Nucleus accumbens (tissue), 56 donors: ENCODE measurements around the gene DPM2.

ENCODE experiments used
- DNase-seq, 56 donors: peaks; one replicate each; lab custom pipeline; 2025; lab: John Stamatoyannopoulos, UW

DPM2 gene, protein sequence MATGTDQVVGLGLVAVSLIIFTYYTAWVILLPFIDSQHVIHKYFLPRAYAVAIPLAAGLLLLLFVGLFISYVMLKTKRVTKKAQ

DNA sequence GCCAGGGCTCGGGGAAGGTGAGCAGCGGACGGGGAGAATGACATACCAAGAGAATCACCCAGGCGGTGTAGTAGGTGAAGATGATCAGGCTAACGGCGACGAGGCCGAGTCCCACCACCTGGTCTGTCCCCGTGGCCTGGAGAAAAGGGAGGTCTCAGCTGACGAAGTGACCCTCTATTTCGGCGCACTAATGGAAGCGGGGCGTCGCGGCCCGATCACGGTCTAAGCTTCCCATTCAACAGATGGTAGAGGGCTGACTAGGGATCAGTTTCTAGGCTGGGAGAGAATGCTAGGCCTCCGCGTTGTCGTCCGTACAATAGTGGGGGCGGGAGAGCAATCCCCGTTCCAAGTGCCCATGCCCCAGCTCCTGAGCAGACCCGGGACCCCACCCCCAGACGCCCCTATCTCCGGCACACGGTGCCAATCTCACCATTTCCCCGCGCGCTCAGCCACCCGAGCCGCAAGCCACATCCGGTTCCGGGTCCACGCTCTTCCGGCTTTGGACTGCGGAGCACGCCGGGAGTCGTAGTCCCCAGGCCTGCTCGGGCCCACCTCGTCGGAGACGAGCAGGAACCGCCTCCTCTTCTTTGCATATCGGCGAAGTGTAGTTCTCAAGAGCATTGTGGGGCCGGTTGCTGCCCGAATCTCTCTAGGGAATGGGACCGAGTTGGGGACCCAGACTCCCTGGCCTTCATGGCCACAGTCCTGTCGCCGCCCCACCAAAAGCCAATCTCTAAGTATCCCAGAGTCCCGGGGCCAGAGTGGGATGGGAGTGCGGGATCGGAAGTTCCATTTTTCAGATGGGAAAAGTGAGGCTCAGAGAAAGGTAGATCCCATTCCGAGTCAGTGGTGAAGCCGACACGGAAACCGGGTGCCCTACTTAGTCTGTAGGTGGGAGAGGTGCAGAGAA is at the start of gene DPM2:
DPM2 (minus strand) TSS at position 467 of the 910 bp plus-strand sequence; CDS start at position 433, 34 bp downstream.
- DNase-seq = peak in 53 of 56 donors; percentile 25 to 87 (median 66)

DNA sequence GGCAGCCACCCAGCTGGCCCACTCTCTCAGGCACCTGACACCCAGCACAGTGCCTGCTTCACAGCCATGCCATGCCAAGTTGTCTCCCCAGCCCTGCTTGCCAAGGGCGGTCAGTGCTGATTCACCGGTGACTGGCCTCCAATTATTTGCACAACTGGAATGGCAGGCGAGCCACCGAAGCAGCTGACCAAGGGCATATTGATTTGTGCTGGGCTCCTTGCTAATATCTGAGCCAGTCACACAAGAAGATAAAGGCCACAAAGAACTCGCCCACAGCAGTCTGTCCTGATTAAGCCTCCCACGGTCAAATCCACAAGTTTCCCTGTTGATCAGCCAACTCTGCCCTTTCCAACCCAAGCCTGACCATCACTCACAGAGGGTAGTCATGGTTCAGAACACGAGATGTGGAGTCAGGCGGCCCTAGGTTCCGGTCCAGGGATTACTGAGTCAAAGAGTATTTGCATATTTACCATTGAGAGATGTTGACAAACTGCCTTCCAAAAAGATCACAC is 49.5 kb upstream of the DPM2 start:
- peak in 2 of 56 donors; percentile 22 to 45 for DNase-seq

DNA sequence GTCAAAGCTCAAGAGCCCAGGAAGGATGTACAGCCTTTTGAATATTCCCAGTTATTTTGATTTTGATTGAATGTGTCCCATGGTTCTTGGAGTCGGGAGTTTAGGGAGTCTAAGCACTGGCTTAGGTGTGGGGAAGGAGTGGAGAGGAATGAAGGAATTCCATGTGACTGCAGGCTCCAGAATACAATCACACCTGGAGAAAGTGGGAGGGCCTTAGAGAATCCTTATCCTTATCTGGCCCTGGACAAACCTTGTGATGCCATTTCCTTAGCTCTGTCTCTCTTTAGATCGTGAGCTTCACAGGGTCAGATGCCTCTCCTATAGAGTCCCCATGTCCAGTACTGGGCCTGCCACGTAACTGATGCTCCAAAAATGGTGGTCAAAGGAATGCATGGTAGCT is 47.4 kb upstream of the DPM2 start:
- no peak for DNase-seq

DNA sequence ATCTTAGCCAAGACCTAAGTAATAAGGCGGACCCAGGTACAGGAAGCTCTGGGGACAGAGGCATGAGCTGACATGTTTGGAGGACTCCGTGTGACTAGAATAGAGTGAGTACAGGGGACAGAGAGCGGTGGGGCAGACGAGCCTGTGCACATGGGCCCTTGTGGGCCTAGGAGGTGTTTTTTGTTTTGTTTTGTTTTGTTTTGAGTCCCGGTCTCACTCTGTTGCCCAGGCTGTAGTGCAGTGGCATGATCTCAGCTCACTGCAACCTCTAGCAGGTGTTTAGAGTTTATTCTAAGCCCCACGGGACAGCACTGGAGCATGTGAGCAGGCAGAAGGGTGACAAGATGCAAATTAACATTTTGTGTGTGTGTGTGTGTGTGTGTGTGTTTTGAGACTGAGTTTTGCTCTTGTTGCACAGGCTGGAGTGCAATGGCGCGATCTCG is 46.2 kb upstream of the DPM2 start:
- DNase-seq = no peak

DNA sequence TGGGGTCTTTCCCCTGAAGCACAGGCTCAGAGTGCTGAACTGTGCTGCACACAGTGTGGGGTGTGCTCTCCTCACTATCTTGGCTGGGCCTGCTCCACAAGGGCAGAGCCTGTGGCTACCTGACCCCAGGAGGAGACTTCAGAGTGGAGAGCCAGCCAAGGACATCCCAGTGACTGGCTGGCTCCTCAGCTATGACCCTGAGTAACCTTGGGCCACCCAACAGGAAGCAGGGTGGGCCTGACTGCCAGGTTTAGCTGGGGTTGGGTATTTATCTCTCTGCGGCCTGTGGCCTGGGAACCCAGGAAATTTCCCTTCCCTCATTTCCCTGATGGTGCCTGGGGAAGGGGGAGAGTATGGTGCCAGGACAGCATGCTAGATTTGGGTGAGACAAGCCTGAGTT is 45.3 kb upstream of the DPM2 start:
- no peak for DNase-seq

GRCh38 chr9:127981559-127982121 is 44.0 kb upstream of the DPM2 start:
- DNase-seq = no peak

- peak; percentile 68 to 98 (median 94) for DNase-seq
These were observed 43.3 kb upstream of the DPM2 start, which contains the start of gene EEIG1 for GRCh38 chr9:127980706-127981558. TSS of gene EEIG1 (minus strand) at chr9:127980989. CDS start at chr9:127980137, 852 bp downstream.

DNA sequence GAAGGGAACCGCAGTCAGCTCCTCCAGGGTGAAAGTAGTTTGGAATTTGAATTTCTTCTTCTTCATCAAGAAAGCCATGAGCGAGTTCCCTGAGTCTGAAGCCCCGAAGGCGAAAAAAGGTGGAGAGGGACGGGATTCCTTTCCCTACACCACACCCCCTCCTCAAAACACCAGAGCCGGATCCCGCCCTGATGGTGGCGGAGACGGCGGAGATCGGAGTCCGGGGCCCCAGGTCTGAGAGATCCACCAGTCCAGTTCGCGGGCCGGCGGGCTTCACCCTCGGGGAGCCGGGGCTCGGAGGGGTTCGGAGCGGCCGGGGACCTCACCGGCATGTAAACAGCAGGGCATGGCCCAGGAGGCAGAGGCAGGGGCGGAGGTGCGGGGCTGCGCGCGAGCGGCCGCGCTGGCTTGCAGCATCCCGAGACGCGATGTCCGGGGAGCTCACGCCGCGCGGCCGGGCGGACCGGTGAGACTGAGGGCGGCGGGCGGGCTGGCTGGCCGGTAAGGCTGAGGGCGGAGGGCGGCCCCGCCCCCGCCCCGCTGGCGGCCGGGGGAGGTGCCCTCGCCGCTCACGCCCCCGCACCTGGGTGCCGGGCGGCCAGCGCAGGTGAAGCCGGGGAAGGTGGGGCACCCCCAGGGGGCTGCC is 42.5 kb upstream of the DPM2 start:
- peak in 6 of 56 donors; percentile 51 to 65 (median 59) for DNase-seq

GRCh38 chr9:127979333-127980059 is 41.8 kb upstream of the DPM2 start:
- DNase-seq = peak in 53 of 56 donors; percentile 41 to 93 (median 82)

GRCh38 chr9:127979015-127979332 is 41.3 kb upstream of the DPM2 start:
- DNase-seq = no peak

DNA sequence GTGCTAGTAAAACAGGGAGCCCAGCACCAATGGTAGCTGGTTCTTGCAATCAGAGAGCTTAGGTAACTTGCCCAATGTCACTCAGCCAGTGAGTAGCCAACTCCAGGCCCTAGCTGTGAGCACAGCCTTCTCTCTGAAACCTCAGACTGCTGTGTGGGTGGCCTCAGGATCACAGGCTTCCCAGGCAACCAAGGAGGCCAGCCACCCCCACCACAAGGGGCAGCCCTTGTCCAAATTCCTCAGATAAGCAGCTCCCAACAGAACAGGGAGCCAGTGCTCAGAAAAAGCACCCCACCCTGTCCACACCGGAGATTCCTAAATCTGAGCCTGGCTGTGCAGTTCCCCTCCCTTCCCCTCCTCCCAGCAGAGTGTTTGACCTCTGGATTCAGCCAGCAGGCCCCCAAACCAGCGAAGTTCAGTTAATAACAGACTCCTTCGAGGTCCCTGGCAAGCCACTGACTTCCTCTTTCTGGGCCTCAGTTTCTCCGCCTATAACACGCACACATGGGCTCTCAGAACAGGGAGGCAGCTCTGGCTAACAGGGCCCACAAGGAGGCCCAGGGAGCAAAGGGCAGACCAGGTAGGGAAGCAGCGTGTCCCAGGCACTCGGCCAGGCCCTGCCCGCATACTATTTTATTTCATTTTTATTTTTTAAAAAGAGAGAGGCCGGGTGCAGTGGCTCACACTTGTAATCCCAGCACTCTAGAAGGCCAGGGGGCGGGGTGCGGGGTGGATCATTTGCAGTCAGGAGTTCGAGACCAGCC is 40.4 kb upstream of the DPM2 start:
- peak in 4 of 56 donors; percentile 21 to 42 (median 30) for DNase-seq

GRCh38 chr9:127977009-127977883 is 39.6 kb upstream of the DPM2 start:
- DNase-seq = no peak

DNA sequence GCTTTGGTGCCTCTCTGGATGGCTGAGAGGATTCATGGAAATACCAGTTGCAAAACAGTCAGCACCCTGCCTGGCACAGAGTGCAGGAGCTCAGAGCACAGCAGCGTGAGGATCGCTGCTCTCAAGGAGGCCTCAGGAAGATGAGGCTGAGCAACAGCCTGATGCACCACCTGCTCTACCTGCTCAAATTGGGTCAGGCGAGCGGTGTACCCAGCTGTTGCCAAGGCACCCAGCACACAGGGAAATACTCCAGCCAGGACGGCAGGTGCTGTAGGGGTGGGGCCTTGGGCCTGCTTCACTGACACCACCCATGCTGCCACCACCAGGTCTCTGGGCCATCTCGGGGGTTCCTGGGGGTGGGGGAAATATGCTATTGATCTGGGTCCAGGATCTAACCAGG is 38.8 kb upstream of the DPM2 start:
- DNase-seq = peak in 9 of 56 donors; percentile 21 to 61 (median 38)

GRCh38 chr9:127975376-127976315 is 38.0 kb upstream of the DPM2 start:
- peak in 34 of 56 donors; percentile 30 to 76 (median 52) for DNase-seq

GRCh38 chr9:127974769-127975261 is 37.2 kb upstream of the DPM2 start:
- DNase-seq = peak in 22 of 56 donors; percentile 36 to 68 (median 52)
